CD4-positive, alpha-beta T cell (primary cell): ENCODE data around the gene SH3RF1. TPM values are rescaled to one million over a fixed set of nuclear protein-coding genes. Genes with fewer than 3 reads are reported as not detected.

Experiments used
- ATAC-seq: fragments of 200-7000 bp; cut with Tn5 transposase; one replicate; pipeline ENCODE4 v1.10.0; 2022; ENCODE audit warnings: mild to moderate bottlenecking; ENCODE audit not compliant: poor library complexity
- CTCF ChIA-PET: fragments of 350-600 bp; sonication (Branson Sonifier 250); formaldehyde crosslinking; loops from one replicate; lab custom pipeline; 2021; ENCODE audit warnings: antibody characterized with exemption, inconsistent platforms; lab: Charles Lee
- POLR2A ChIA-PET: fragments of 350-600 bp; sonication (Branson Sonifier 250); formaldehyde crosslinking; loops from one replicate; lab custom pipeline; 2021; ENCODE audit warnings: antibody characterized with exemption, inconsistent platforms; lab: Charles Lee
- DNase-seq, 14 experiments: peaks; one replicate each; pipeline ENCODE4 v3.0.0-alpha.2; 2013 to 2020; ENCODE audit warnings: mixed read lengths in 2 of 14
- H3K27ac ChIP-seq, 2 donors: one replicate each; pipeline versions ENCODE4 v1.5.1 to v1.7.0; 2013; ENCODE audit warnings: low read length in 2 of 2, low read depth in 1 of 2, mild to moderate bottlenecking in 1 of 2
- H3K27me3 ChIP-seq, 2 experiments: 1 replicate in 1 of 2; 2 replicates in 1 of 2; pipeline versions ENCODE4 v1.6.1 to v1.7.0; 2013; ENCODE audit warnings: low read length in 2 of 2, control low read depth in 1 of 2, mild to moderate bottlenecking in 1 of 2, moderate library complexity in 1 of 2; ENCODE audit not compliant: insufficient read depth in 2 of 2, control insufficient read depth in 1 of 2
- H3K36me3 ChIP-seq: one replicate; pipeline ENCODE4 v1.6.1; 2013; ENCODE audit warnings: low read length, control low read depth; ENCODE audit not compliant: insufficient read depth
- H3K4me1 ChIP-seq: one replicate; pipeline ENCODE4 v1.6.1; 2013; ENCODE audit warnings: low read length, control low read depth; ENCODE audit not compliant: insufficient read depth
- H3K4me3 ChIP-seq: one replicate; pipeline ENCODE4 v1.5.1; 2013; ENCODE audit warnings: mild to moderate bottlenecking, low read length, moderate library complexity
- H3K9me3 ChIP-seq, 2 experiments: 1 replicate in 1 of 2; 2 replicates in 1 of 2; pipeline versions ENCODE4 v1.6.1 to v1.7.0; 2013; ENCODE audit warnings: low read length in 2 of 2, mild to moderate bottlenecking in 2 of 2, control low read depth in 1 of 2, moderate library complexity in 1 of 2; ENCODE audit not compliant: control insufficient read depth in 1 of 2, insufficient read depth in 1 of 2
- H3K27ac Mint-ChIP-seq: one replicate; pipeline ENCODE4 v1.8.0; 2020; ENCODE audit warnings: mixed read lengths
- H3K27me3 Mint-ChIP-seq: one replicate; pipeline ENCODE4 v1.8.0; 2021; ENCODE audit warnings: mixed read lengths
- H3K36me3 Mint-ChIP-seq: one replicate; pipeline ENCODE4 v1.8.0; 2021; ENCODE audit warnings: low read depth, mixed read lengths
- H3K4me1 Mint-ChIP-seq: one replicate; pipeline ENCODE4 v1.8.0; 2021; ENCODE audit warnings: low read depth, mixed read lengths
- H3K4me3 Mint-ChIP-seq: one replicate; pipeline ENCODE4 v1.8.0; 2020; ENCODE audit warnings: mild to moderate bottlenecking, mixed read lengths
- H3K9me3 Mint-ChIP-seq: one replicate; pipeline ENCODE4 v1.8.0; 2020; ENCODE audit warnings: mixed read lengths
- intact Hi-C, 2 experiments: fragments of 100-400 bp; cut with DNase I in 1 of 2; cut with micrococcal nuclease in 1 of 2; formaldehyde crosslinking; loops; one replicate each; pipeline versions ENCODE4 v1.15.1 to v1.9.0; 2023 to 2025; cut with DNase I, micrococcal nuclease
- total RNA-seq, 174 experiments: library from RNA in 2 of 174; stranded (reverse) in 2 of 174; gene quantifications; one replicate each; pipeline ENCODE4 v1.2.3 and lab custom pipeline; 2021 to 2026
- TF ChIP-seq, protein P1 (sequence below): fragments of 200-600 bp; IDR thresholded peaks from one replicate; pipeline ENCODE4 v1.8.0; 2022; ENCODE audit warnings: antibody characterized with exemption, mild to moderate bottlenecking

The SH3RF1 gene
- total RNA-seq, 2 experiments from 2014 or later, result 0.25 TPM; not detected in 1

DNA sequence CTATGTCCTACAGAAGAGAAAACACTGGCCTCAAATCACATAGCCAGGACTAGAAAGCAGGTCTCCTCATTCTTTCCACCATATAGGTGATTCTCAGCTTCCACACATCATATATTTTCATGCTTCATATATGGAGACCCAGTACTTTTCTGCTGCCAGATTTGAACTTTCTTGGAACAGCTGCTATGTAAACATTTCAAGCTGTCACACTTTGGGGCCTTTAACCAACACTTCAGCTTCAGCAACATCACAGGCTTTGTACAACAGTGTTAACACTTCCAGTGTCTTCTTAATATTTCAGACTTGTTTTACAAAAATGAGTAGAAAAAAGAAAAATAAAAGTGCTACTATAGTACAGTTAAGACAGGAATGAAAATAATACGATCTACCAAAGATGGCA, 12.6 kb downstream of the SH3RF1 start:
- Histone ChIP-seq H3K27me3 (peaks cover 0 to 6% of the 10 kb centered on the region in 2 experiments), H3K9me3 (no peaks in the 10 kb centered on the region), H3K36me3 (no peaks in the 10 kb centered on the region), H3K27ac (no peak overlapping the region), H3K4me1 (no peaks in the 10 kb centered on the region), H3K4me3 (no peak overlapping the region)
- no peaks in the 10 kb centered on the region for H3K36me3 Mint-ChIP-seq
- peaks cover 42% of the 10 kb centered on the region for H3K27me3 Mint-ChIP-seq
- no peaks in the 10 kb centered on the region for H3K4me1 Mint-ChIP-seq
- TF ChIP-seq, protein P1, sequence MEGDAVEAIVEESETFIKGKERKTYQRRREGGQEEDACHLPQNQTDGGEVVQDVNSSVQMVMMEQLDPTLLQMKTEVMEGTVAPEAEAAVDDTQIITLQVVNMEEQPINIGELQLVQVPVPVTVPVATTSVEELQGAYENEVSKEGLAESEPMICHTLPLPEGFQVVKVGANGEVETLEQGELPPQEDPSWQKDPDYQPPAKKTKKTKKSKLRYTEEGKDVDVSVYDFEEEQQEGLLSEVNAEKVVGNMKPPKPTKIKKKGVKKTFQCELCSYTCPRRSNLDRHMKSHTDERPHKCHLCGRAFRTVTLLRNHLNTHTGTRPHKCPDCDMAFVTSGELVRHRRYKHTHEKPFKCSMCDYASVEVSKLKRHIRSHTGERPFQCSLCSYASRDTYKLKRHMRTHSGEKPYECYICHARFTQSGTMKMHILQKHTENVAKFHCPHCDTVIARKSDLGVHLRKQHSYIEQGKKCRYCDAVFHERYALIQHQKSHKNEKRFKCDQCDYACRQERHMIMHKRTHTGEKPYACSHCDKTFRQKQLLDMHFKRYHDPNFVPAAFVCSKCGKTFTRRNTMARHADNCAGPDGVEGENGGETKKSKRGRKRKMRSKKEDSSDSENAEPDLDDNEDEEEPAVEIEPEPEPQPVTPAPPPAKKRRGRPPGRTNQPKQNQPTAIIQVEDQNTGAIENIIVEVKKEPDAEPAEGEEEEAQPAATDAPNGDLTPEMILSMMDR, result no peak
- ATAC-seq (no peak), DNase-seq (no peak)
- no peak overlapping the region for H3K4me3 Mint-ChIP-seq
- H3K27ac Mint-ChIP-seq, result no peak overlapping the region
- intact Hi-C loops, result no loop called here
- CTCF ChIA-PET, result no interaction called here
- H3K9me3 Mint-ChIP-seq, result no peaks in the 10 kb centered on the region
- POLR2A ChIA-PET, result no interaction called here

DNA sequence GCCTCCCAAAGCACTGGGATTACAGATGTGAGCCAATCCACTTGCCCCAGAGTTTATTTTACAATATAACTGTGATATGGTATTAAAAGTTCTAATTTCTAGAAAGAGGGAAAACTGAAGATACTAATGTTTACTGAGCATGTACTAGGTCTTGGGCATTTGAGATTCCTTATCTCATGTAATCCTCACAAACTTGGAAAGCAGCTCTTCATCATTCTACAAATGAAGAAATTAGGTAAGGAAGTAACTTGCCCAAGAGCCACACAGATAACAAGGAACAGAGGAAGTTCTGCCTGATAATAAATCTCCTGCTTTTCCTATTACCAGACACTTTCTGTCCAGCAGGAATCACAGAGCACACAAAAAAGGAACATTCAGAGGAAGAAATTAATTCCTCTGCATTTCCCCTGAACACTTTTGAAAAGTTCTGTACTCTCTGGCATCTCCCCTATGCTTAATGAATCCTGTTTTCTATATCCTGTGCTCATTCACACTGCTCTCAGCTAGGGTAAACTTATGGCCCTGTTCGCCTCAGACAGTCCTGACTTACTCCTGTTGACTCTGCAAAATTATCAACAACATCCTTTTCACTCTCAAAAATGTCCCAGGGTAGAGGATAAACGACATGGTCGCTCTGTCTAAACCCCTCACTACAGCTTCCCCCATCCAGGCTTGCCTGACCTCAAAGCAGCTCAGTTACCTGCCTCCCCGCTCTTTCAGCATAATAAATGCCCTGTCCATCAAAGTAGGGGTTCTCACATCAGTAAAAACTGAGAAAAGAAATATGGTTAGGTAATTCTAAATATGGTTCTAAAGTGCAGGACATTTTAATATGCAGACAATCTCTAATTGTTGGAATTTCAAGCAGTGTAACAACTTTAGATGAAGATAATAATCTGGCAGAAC, 13.6 kb downstream of the SH3RF1 start:
- H3K27me3 Mint-ChIP-seq, result peaks cover 37% of the 10 kb centered on the region

DNA sequence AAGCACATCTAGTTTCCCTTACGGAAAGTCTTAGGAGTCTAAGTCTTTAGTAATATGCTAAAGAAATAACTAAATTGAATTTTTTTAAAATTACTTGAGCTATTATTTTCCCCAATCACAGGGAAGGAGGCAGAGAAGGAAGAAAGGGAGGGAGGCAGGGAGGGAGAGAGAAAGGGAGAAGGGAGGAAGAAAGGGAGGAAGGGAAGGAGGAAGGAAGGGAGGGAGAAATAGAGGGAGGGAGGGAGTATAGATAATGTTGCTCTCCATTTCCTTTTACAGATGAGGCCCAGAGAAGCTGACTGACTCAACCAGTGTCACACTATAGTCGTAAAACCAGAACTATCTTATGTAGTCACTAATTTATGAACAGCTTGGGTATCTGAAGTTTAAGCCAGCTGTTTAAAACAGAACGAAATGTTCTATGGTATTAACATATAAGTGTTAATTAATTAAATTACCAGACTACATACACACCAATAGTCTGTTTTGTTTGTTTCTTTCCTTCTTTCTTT, 14.6 kb downstream of the SH3RF1 start:
- TF ChIP-seq, protein P1, result no peak
- no peaks in the 10 kb centered on the region for H3K4me1 ChIP-seq
- ChIA-PET CTCF (interaction anchor here (0.6 kb wide), 1 partner anchor 14 kb away, joined by 3 read pairs; no protein-coding TSS in a partner anchor), POLR2A (no interaction called here)
- H3K9me3 ChIP-seq, result no peaks in the 10 kb centered on the region
- ATAC-seq (no peak), DNase-seq (no peak)
- H3K36me3 ChIP-seq, result no peaks in the 10 kb centered on the region
- Mint-ChIP-seq H3K36me3 (no peaks in the 10 kb centered on the region), H3K9me3 (no peaks in the 10 kb centered on the region), H3K27me3 (peaks cover 33% of the 10 kb centered on the region), H3K4me1 (no peaks in the 10 kb centered on the region), H3K27ac (no peak overlapping the region), H3K4me3 (no peak overlapping the region)
- no peak overlapping the region for H3K4me3 ChIP-seq
- H3K27me3 ChIP-seq, result peaks cover 0 to 6% of the 10 kb centered on the region in 2 experiments
- no peak overlapping the region for H3K27ac ChIP-seq
- intact Hi-C loops, result no loop called here

More for the DNA sequence above, 13.6 kb downstream of the SH3RF1 start:
- Mint-ChIP-seq H3K4me3 (no peak overlapping the region), H3K27ac (no peak overlapping the region), H3K4me1 (no peaks in the 10 kb centered on the region), H3K36me3 (no peaks in the 10 kb centered on the region), H3K9me3 (no peaks in the 10 kb centered on the region)
- no peaks in the 10 kb centered on the region for H3K36me3 ChIP-seq
- intact Hi-C loops, result no loop called here
- H3K27me3 ChIP-seq, result peaks cover 0 to 6% of the 10 kb centered on the region in 2 experiments
- DNase-seq (no peak), ATAC-seq (no peak)
- no peak overlapping the region for H3K4me3 ChIP-seq
- no peak overlapping the region for H3K27ac ChIP-seq
- no peaks in the 10 kb centered on the region for H3K9me3 ChIP-seq
- ChIA-PET CTCF (no interaction called here), POLR2A (no interaction called here)
- H3K4me1 ChIP-seq, result no peaks in the 10 kb centered on the region
- TF ChIP-seq, protein P1, result no peak
